MG63 (cell line): ENCODE data around the gene DGKB. TPM values are rescaled to one million over a fixed set of nuclear protein-coding genes. Genes with fewer than 3 reads are reported as not detected.

Experiments
- DNase-seq: peaks from one replicate; pipeline ENCODE4 v3.0.0-alpha.2; 2020
- H3K27me3 ChIP-seq: fragments of 250-450 bp; sonication (Bioruptor Pico); 2 replicates; pipeline ENCODE4 v1.5.1; 2020; ENCODE audit warnings: mild to moderate bottlenecking, moderate library complexity
- H3K36me3 ChIP-seq: fragments of 250-450 bp; sonication (Bioruptor Pico); 2 replicates; pipeline ENCODE4 v1.5.1; 2020; ENCODE audit warnings: mild to moderate bottlenecking, moderate library complexity
- H3K4me3 ChIP-seq: fragments of 250-450 bp; sonication (Bioruptor Pico); 2 replicates; pipeline ENCODE4 v1.5.1; 2020; ENCODE audit warnings: mild to moderate bottlenecking, moderate library complexity
- H3K9me3 ChIP-seq: fragments of 250-450 bp; sonication (Bioruptor Pico); 2 replicates; pipeline ENCODE4 v1.5.1; 2020; ENCODE audit warnings: mild to moderate bottlenecking, moderate library complexity
- total RNA-seq: library from RNA; depleted of rRNA; stranded (reverse); fragments of >200 nt; shearing (Covaris generic); gene quantifications from 2 replicates; pipeline ENCODE4 v1.2.3, GENCODE V29; 2014; ENCODE audit warnings: low replicate concordance

The DGKB gene
- total RNA-seq, 1 experiment from 2014 or later = not detected

DNA sequence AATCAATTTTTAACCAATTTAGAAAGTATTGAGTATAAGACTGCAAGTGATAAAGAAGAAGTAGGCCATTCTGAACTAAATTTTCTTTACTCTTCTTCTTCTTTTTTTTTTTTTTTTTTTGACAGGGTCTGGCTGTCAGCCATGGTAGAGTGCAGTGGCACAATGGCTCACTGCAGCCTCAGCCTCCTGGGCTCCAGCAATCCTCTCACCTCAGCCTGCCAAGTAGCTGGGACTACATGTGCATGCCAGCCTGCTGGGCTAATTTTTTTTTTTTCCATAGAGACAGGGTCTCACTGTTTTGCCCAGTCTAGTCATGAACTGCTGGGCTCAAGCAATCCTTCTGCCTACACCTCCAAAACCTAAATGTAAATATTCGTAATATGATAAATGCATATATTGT, 63.2 kb downstream of the DGKB start:
- no peak overlapping the region for H3K4me3 ChIP-seq
- no peaks in the 10 kb centered on the region for H3K9me3 ChIP-seq
- no peaks in the 10 kb centered on the region for H3K36me3 ChIP-seq
- H3K27me3 ChIP-seq = no peaks in the 10 kb centered on the region
- DNase-seq = peak; percentile 45

DNA sequence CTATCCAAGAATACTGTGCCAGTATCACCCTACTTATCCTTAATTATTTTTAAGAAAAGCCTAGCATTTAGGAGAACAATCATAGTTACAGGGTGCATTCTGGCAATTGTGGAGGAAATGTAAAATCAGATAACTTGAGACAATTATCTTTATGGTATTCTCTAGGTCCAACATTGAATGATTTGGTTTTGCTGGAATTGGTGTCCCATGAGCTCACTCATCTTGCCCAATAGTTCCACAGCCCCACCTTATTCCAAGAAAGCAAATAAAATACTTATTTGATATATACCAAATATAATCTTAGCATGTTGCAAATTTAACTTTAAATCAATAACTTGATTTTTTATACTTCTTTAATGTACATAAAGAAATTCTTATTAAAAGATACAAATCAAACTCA, 65.3 kb downstream of the DGKB start:
- DNase-seq = no peak
- Histone ChIP-seq H3K9me3 (no peaks in the 10 kb centered on the region), H3K27me3 (no peaks in the 10 kb centered on the region), H3K4me3 (no peak overlapping the region), H3K36me3 (no peaks in the 10 kb centered on the region)

DNA sequence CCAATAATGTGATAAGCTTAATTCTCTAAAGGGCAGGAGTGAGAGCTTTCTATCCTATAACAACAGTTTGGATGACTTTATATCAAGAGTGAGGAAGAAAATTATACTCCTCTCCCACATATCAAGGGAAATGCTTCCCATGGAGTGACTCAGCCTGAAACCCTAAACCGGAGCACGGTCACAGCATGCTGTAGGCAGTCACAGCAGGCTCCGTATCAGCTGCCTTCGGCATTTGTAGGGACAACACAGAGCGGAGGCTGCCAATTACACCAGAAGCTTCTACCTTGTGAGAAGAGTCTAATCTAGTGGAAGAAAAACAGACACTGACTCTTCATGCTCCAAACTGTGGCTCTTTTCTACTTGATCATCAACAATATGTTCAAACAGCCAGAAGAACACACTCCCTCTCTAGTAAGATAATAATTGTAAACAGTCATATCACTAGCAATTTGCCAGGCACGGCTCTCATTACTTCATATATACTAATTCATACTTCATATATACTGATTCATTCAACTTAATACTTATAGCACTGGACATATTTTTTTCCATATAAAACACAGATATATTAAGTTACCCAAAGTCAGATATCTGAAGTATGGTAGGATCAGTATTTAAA, 65.9 kb downstream of the DGKB start:
- H3K27me3 ChIP-seq = no peaks in the 10 kb centered on the region
- H3K36me3 ChIP-seq = no peaks in the 10 kb centered on the region
- no peak overlapping the region for H3K4me3 ChIP-seq
- peak; percentile 86 for DNase-seq
- H3K9me3 ChIP-seq = no peaks in the 10 kb centered on the region; the same call in 1 of the 2 replicates

DNA sequence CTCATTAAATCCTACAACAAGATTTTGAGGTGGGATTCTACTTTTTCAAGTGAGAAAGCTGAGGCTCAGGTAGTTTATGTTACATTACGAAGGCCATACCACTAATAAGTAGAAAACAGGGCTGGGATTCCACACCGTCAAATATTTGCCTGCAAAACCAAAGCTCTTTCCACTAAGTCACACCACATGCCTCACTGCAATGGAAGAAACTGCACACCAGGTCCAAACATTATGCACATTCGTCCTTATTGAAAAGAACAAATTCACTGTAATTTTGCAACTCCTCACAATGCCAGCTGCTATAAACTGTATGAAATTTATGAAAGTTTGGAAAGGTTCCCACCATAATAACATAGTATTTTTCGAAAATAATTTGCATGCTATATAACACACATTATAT, 66.5 kb downstream of the DGKB start:
- no peaks in the 10 kb centered on the region for H3K27me3 ChIP-seq
- DNase-seq = no peak
- H3K36me3 ChIP-seq = no peaks in the 10 kb centered on the region
- no peaks in the 10 kb centered on the region; the same call in 1 of the 2 replicates for H3K9me3 ChIP-seq
- no peak overlapping the region for H3K4me3 ChIP-seq

DNA sequence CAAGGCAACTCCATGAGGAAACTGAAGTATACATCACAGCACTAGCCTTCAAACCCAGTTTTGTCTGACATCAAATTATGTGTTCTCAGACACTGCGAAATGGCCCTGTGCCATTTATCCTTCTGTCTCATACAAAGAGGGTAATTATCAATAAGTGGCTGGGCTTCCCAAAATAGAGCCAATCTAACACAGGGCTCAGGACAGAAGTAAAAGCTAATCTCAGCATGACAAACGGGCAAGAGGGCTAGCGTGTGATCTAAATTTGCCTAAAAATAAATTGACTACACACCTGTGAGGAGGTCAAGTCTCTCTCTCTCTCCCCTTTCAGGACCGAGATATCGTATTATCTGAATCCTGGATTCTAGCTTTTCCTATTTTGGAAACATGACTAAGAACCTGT, 67.2 kb downstream of the DGKB start:
- no peaks in the 10 kb centered on the region for H3K36me3 ChIP-seq
- H3K9me3 ChIP-seq = no peaks in the 10 kb centered on the region; the same call in 1 of the 2 replicates
- DNase-seq = no peak
- no peaks in the 10 kb centered on the region for H3K27me3 ChIP-seq
- H3K4me3 ChIP-seq = no peak overlapping the region

DNA sequence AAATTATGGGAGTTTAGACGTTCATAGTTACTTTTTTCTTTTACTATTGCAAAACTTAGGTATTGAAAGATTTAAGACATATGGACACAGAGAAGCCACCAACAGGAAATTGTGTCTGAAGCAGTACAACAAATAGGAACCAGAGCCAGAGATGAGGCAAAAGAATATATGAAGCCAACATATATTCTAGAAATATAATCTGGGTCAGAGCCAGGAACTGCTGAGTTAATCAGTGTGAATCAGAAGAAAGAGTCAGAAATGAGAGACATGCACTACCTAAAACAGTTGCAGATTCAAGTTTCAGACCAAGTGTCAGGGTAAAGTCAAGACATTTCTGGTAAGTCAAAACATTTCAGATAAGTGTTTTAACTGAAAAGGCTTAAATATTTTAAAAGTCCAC, 67.7 kb downstream of the DGKB start:
- Histone ChIP-seq H3K27me3 (no peaks in the 10 kb centered on the region), H3K4me3 (no peak overlapping the region), H3K9me3 (no peaks in the 10 kb centered on the region; the same call in 1 of the 2 replicates), H3K36me3 (no peaks in the 10 kb centered on the region)
- no peak for DNase-seq

DNA sequence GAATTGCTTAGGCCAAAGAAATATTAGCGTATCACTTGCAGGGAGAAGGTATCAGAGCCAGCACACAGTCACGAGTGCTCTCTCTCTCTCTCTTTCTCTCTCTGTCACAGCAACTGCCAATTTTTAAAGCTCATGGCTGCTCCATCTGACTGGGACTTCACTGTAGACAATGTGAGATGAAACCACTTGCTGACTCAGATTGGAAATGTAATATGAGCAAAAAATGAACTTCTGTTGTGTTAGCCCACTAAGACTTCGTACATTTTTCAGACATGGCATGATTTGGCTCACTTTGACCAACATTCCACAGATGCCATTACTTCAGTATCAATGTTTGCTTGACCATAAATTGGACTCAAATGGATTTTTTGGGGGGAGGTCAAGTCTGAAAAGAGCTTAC, 68.1 kb downstream of the DGKB start:
- Histone ChIP-seq H3K4me3 (no peak overlapping the region), H3K27me3 (no peaks in the 10 kb centered on the region), H3K9me3 (no peaks in the 10 kb centered on the region; the same call in 1 of the 2 replicates), H3K36me3 (no peaks in the 10 kb centered on the region)
- DNase-seq = peak; percentile 77

DNA sequence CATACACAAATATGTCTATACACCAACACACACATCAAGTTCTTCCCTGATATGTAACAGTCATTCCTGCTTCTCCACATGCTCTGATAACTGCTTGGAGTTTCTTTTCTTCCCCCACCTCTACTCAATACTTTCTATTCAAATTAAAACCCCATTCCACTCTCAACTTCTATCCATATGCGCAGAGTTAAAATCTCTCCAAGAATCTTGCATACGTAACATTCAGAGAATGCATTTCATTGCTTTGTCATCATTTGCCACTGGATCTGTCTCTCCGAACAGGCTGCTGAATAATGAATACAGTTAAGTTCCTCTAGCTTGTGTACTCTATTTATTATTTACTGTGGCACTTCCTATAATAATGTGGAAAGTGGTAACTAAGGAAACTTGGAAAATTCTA, 68.8 kb downstream of the DGKB start:
- DNase-seq = no peak
- Histone ChIP-seq H3K27me3 (no peaks in the 10 kb centered on the region), H3K36me3 (no peaks in the 10 kb centered on the region), H3K4me3 (no peak overlapping the region), H3K9me3 (no peaks in the 10 kb centered on the region; the same call in 1 of the 2 replicates)

DNA sequence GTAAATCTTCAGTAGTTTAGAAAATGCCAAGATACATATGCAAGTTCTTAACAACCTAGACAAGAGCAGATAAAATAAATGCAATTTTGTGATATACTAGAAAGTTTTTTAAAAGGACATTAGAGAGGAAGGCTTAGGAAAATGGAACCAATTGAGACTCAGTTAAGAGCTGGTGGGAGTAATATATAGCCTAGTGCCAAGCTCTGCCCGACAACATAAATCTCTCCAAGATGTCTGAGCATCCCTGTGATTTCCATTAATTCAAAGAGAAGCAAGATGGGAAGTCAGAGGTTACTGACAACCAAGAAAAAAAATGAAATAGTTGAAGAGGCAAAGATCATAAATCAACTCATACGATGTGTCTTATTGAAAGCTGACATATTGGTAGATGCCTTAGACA, 74.5 kb downstream of the DGKB start:
- no peak for DNase-seq
- Histone ChIP-seq H3K36me3 (no peaks in the 10 kb centered on the region), H3K27me3 (no peaks in the 10 kb centered on the region), H3K4me3 (no peak overlapping the region), H3K9me3 (no peaks in the 10 kb centered on the region; the same call in 1 of the 2 replicates)

DNA sequence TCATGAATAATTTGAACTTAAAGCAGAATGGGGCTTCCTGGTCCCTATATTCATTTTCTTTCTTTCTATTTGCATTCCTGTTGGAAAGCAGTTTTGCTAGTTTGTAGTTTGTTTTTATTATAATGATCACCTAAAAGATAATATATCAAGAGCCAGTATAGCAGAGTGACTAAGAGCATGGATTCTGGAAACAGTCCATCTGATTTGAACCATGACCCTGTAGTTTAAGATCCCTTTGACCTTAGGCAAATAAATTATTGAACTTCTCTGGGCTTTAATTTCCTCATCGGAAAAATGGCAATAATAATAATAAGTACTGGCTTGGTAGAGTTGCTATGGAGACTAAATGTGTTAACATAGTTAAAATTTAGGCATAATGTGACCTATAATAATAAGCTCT, 76.1 kb downstream of the DGKB start:
- no peak for DNase-seq
- no peak overlapping the region for H3K4me3 ChIP-seq
- no peaks in the 10 kb centered on the region for H3K36me3 ChIP-seq
- no peaks in the 10 kb centered on the region for H3K9me3 ChIP-seq
- H3K27me3 ChIP-seq = no peaks in the 10 kb centered on the region

DNA sequence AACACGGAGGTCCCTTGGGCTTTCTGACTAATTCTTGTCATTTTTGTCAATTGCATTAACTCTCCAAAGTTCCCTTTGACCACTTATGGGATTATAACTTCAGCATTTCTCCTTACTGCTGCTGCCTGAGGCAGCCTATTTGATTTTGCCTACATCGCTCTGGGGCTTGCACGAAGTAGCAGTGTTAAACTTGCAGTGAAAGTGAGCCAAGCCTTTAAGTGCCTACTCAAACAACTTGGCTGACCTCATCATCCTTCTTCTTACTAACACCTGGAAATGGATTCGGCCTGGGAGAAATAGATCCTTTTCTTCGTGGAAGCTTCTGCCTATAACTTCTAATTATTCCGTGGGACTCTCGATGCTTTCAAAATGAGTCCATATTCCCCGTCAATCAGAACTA, 76.6 kb downstream of the DGKB start:
- Histone ChIP-seq H3K9me3 (no peaks in the 10 kb centered on the region), H3K36me3 (no peaks in the 10 kb centered on the region), H3K27me3 (no peaks in the 10 kb centered on the region), H3K4me3 (no peak overlapping the region)
- no peak for DNase-seq

DNA sequence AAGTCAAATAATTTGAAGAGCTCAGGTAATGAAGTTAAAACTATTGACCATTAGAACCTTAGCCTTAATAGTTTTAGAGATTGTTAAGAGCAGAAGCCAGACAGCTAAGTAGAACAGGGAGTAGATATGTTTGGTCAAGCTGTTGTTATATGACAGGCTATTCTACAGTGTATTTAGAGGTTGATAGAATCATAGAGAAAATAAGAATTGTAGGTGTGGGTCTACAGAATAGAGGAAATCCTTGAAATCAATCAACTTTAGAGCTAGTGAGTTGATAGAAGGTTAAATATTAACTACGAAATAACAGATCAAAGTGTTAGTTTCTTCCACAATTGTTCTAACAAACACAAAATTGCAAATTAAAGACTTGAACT, 80.1 kb downstream of the DGKB start:
- Histone ChIP-seq H3K36me3 (no peaks in the 10 kb centered on the region), H3K4me3 (no peak overlapping the region), H3K9me3 (peaks cover 2% of the 10 kb centered on the region; the same call in 1 of the 2 replicates), H3K27me3 (no peaks in the 10 kb centered on the region)
- no peak for DNase-seq

DNA sequence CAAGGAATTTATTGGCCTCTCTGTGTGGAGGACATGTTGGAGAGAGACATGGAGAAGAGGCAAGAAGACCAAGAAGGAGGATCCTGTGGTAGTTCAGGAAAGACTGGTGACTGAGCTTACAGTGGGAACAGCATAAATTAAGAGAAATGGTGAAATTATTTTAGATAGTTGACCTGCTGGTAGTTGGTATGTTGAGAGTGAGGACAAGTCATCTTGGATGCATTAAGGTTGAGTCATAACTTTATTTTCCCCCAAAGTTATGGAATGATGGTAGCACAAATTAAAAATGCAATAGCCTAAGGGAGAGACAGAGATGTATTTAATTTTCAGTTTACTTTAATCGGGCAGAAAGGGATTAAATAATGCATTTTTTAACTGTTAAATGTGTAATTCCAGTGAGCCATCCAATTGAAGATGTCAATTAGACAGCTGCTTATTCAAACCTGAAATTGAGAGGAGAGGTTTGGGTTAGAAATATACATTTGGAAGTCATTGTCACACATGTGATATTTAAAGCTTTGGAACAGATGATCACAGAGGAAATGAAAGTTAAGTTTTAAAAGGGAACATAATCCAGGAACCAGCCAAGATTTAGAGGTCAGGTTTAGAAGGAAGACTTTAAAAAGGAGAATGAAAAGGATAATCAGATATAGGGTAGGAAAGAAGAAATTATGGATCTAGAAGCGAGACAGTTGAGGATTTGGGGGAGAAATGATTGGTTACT, 80.6 kb downstream of the DGKB start:
- no peaks in the 10 kb centered on the region for H3K36me3 ChIP-seq
- no peak for DNase-seq
- no peak overlapping the region for H3K4me3 ChIP-seq
- no peaks in the 10 kb centered on the region for H3K27me3 ChIP-seq
- H3K9me3 ChIP-seq = peaks cover 2% of the 10 kb centered on the region; the same call in 1 of the 2 replicates

DNA sequence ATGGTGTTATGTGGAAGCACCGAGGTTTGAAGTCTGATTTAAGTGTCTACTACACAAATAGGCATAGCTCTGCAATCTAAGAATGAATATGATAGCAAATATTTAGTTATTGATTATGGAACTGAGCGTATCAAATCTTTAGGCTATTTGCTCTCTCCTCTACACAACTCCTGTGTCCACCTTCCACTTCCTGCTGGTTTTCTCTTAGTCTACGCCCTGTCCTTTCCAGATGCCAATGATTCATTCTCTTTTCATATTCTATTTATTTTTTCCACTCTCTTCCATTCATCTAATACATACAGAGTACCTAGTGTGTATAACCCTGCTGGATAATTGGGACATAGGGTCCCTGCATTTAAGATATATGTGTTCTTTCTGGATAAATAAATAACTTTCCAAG, 83.7 kb downstream of the DGKB start:
- Histone ChIP-seq H3K9me3 (peaks cover 2% of the 10 kb centered on the region; the same call in 1 of the 2 replicates), H3K36me3 (no peaks in the 10 kb centered on the region)
- no peak for DNase-seq

DNA sequence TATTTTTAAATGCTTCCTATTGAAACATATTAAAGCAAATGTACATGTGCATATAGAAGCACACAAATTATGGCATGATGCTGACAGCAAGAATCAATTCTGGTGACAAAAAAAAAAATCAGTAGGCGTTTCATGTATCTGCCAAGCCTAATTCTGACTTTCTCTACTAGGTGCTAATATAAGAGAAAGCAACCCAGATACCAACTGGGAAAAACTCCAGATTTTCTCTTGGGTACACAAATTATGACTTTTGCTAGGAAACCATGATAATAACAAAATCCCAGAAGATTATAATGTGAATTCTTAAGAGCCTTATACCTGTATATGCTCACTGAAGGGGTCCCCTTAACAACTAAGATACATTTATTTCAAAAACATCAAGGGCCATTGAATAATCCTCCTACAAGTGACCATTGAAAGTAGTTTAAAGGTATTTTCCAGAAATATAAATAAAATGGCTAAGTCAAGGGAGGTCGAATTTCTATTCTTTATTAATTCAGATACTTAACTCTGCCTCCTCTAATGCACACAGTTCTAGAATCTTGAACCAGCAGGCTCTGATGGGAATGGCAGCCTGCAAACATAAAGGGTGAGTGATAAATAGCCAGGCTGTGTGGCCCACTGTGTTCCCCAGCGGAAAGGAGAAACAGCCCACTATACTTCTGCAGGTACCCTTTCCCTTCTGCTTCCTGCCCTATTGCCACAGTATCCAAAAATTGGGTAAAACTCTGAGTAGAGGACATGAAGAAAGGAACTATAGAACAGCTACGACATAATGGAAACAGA, 84.5 kb downstream of the DGKB start:
- H3K36me3 ChIP-seq = no peaks in the 10 kb centered on the region
- H3K4me3 ChIP-seq = no peak overlapping the region
- no peak for DNase-seq
- peaks cover 2% of the 10 kb centered on the region; the same call in 1 of the 2 replicates for H3K9me3 ChIP-seq
- no peaks in the 10 kb centered on the region for H3K27me3 ChIP-seq

More for the DNA sequence above, 83.7 kb downstream of the DGKB start:
- Histone ChIP-seq H3K27me3 (no peaks in the 10 kb centered on the region), H3K4me3 (no peak overlapping the region)

DNA sequence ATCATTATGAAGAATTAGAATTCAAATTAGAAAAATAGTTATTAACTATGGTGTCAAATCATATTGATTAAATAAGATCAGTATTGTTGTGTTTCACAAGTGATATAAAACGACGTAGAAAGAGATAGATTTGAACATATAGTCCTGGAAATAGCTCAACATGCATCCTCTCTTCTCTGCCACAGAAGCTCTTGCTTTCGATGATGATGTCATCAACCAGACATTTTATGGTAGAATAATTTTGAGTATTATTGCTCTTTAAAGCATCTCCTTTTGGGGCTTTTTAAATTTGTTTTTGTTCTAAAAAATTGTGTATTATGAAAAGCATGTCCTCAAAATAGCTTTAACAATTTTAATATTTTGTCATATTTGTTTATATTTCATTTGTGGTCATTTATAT, 95.0 kb downstream of the DGKB start:
- no peak overlapping the region for H3K4me3 ChIP-seq
- H3K36me3 ChIP-seq = no peaks in the 10 kb centered on the region
- DNase-seq = no peak
- H3K27me3 ChIP-seq = no peaks in the 10 kb centered on the region
- no peaks in the 10 kb centered on the region for H3K9me3 ChIP-seq

DNA sequence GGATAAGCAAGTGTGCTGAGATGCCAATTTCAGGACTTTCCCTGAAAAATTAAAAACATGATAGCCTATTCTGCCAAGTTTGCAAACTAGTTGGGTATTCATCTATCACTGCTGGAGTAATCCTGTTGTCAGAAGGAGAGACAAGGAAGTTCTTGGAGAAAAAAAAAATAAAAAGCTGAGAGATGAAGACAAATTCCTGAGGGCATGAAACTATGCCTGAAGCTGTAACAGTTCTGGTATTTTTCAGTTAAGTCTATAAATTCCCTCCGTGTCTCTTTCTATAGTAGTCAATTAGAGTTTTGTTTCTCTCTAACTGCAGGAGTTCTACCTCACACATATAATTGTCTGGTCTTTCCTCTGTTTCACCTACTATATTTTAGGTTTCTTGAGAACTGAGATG, 95.7 kb downstream of the DGKB start:
- H3K27me3 ChIP-seq = no peaks in the 10 kb centered on the region
- DNase-seq = no peak
- H3K4me3 ChIP-seq = no peak overlapping the region

More for the DNA sequence above, 95.7 kb downstream of the DGKB start:
- Histone ChIP-seq H3K9me3 (no peaks in the 10 kb centered on the region), H3K36me3 (no peaks in the 10 kb centered on the region)
